LNCAP (cell line): Measurements from ENCODE around the gene FCSK.

Experiments
- TF ChIP-seq, protein P1 (sequence below): fragments of 450-650 bp; IDR thresholded peaks from 2 replicates; pipeline ENCODE4 v1.5.1; 2017; ENCODE audit warnings: mild to moderate bottlenecking

Gene FCSK

DNA sequence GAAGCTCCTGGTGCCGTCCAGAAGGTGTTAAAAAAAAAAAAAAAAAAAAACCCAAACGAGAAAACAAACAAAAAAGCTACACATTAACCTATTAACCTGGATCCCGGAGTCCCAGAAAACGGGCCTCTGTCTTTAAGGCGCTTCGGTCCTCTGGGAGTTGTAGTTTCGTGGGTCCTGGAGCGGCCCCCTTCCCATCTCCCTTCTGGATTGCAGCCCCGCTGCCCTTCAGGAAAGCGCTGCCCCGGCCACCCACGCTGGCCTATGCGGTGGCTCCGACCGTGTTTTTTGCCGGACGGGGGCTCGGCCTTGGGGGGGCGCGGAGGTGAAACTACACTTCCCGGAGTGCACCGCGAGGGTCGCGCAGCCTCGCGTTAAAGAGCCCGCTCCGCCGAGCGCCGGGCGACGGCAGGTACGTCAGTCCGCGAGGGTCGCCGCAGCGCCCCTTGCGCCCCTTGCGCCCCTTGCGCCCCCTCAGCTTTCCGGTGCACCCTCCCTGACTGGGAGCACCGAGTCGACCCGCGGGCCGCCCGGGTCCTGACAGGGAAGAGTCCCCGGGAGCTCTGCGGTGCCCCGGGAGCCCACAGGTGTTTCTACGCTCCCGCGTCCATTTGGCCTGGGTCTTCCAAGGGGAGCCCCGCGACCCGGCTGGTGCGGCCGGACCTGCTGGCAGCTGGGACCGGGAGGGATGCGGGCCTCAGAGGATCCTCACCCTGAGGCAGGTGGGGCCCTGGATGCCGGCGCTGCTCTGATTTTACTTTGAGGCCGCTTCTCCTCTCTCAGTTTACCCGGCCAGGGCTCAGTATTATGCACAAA, at the start of gene FCSK:
Gene FCSK (plus strand): TSS at position 374 of the 813 bp plus-strand sequence. CDS start 8,596 bp downstream, outside the sequence.
- TF ChIP-seq, protein P1, sequence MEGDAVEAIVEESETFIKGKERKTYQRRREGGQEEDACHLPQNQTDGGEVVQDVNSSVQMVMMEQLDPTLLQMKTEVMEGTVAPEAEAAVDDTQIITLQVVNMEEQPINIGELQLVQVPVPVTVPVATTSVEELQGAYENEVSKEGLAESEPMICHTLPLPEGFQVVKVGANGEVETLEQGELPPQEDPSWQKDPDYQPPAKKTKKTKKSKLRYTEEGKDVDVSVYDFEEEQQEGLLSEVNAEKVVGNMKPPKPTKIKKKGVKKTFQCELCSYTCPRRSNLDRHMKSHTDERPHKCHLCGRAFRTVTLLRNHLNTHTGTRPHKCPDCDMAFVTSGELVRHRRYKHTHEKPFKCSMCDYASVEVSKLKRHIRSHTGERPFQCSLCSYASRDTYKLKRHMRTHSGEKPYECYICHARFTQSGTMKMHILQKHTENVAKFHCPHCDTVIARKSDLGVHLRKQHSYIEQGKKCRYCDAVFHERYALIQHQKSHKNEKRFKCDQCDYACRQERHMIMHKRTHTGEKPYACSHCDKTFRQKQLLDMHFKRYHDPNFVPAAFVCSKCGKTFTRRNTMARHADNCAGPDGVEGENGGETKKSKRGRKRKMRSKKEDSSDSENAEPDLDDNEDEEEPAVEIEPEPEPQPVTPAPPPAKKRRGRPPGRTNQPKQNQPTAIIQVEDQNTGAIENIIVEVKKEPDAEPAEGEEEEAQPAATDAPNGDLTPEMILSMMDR = no peak

DNA sequence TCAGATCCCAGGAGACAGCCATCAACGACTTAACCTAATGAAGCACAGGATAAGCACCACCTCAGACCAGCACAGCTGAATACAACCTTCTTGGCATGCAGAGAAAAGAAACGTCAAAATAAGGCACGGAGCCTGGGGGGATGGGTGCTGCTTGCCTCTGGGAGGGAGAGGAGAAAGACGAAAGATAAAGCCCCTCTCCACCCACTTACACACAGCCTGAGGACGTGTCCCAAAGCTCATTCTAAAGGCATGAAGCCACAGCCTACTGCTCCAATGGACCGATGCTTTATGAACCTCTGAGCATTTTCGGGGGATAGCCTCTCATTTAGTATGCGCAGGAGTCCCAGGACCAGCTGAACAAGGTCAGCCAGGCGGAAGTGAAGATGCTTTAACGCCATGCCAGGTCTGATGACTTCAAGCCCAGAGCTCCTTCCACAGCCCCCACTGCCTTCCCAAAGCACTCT, 46.6 kb upstream of the FCSK start:
- TF ChIP-seq, protein P1 = no peak

DNA sequence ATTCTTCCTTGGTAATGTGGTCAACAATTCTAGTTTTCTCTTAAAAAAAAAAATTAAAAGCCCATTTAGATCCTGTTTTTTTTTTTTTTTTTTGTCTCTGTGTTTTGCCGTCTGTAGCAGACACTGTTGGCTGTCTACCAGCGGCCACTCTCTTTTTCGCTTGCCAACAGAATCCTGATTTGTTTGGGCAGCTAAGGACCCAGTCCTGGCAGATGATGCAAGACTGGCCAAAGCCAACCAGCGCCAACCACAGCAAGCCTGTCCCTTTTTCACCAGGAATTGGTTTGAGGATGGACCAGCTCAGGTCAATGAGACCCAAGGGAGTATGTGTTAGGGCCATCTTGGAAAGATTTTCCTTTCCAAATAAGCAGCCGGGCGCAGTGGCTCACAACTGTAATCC, 43.7 kb upstream of the FCSK start:
- TF ChIP-seq, protein P1 = no peak

DNA sequence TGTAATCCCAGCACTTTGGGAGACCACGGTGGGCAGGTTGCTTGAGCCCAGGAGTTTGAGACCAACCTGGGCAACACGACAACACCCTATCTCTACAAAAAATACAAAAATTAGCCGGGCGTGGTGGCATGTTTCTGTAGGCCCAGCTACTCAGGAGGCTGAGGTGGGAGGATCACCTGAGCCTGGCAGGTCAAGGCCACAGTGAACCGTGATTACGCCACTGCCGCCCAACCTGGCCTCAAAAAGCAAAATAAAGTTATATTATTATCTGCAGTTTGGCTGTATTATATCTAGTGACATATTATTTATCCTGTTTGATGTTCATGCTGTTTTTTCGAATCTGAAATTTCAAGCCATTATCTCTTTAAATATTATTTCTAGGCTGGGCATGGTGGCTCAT, 42.0 kb upstream of the FCSK start:
- TF ChIP-seq, protein P1 = no peak

DNA sequence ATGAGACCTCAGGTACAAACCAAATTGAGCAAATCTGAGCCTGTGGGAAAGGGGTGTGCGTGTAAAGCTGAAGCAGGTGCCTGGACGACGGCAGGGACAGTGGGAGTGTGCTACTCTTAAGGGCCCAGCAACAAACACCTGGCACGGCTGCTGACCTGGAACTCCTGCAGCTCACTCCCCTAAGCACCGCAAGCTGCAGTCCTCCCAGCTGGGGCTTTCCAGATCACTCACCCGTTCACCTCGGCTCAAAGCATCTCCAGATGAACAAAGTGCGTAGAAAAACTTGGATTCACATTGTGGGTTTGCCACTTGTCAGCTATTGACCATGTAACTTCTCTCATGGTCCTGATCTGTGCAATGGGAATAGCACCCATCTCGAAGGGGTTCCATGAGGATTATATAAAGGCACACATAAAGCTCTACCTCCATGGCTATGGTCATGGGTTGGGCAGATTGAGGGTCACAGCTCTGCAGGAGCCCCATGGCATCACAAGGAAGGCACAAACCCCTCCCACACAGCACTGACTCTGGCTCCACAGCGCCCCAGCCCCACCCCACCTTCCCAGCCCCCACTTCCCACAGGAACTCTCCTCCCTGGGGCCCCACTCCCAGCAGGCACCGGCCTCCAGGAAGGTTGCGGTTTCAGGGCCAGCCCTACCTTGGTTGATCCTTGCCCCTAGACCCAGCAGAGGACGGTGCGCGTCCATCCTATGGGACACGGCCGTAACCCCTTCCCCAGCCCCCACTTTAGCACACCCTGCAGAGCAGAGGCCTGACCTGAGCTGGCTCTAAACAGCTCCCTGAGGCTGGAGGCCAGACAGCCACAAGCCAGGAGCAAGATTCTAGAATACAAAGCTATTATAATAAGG, 37.4 kb upstream of the FCSK start:
- TF ChIP-seq, protein P1 = no peak

DNA sequence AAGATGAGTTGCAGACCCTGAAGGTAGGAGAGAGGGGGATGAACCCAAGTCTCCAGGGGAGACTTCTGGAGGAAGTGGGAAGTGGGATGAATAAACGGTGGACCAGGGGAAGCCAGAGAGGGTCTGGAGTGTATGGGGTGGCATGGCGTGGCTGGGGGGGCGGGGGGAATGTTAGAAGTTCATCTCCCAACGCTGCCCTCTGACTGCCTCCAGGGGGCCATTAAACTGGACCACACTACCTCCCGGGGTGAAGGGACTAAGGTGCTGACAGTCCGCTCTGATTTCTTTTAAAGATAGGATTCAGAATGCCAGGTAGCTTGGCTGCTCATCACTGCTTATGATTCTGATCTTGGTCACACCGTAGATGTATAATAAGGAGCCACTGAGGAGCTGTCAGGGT, 36.7 kb upstream of the FCSK start:
- TF ChIP-seq, protein P1 = no peak

DNA sequence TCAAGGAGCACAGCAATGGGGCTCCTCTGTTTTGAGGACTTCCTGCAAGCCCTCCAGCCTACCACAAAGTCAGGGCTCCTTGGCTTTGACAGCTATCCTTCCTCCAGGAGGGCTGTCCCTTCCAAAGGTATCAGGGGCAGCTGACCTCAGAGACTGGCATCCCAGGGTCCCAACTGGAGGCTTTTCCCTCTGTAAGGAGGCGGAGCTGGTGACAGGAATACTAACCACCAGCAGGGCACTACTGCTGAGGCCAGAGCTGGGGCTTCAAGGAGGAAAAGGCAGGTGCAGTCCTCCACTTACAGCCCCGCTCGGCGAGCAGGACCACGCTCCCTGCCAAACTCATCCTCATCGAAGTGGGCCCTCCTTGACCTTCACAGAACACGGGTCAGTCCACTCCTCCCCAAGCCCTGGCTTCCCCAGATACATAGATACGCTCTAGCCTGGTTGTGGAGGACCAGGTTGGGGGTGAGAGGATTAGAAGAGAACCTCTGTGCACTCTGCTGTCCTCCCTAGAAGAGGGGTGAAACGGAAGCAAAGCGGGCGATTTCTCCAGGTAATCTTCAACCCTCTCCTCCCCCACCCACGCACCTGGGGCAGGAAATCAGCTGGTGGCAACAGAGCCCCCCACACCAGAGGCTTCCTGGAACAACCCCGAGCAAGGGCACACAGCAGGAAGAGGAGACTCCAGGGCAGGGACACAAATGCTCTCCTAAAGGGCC, 36.0 kb upstream of the FCSK start:
- TF ChIP-seq, protein P1 = no peak
